ENCODE results near the gene CDC42SE2.
"Not testable (repeated sequence)": the region's sequence is repeated elsewhere in the genome, so short reads cannot be mapped to it uniquely, and the experiment has no call there.

The CDC42SE2 gene

GRCh38 chr5:131252824-131253171 is 11.1 kb upstream of the CDC42SE2 start:
- DNase-seq = no peak

GRCh38 chr5:131254025-131254424 is 9.8 kb upstream of the CDC42SE2 start:
- not testable (repeated sequence) for DNase-seq

- no peak for DNase-seq
These were observed 9.1 kb upstream of the CDC42SE2 start for GRCh38 chr5:131254741-131255140.

- no peak for DNase-seq
These were observed 7.4 kb upstream of the CDC42SE2 start for GRCh38 chr5:131256507-131256823.

GRCh38 chr5:131258733-131259132 is 5.1 kb upstream of the CDC42SE2 start:
- no peak for DNase-seq

GRCh38 chr5:131259326-131259725 is 4.5 kb upstream of the CDC42SE2 start:
- no peak for DNase-seq

GRCh38 chr5:131260895-131261294 is 3.0 kb upstream of the CDC42SE2 start:
- no peak for DNase-seq

- no peak for DNase-seq
These were observed 2.4 kb upstream of the CDC42SE2 start for GRCh38 chr5:131261483-131261882.

GRCh38 chr5:131262953-131263541 is 806 bp upstream of the CDC42SE2 start:
- peak in 1 of 2 experiments; percentile 0 for DNase-seq

- peak in 1 of 2 experiments; percentile 33 for DNase-seq
These were observed 722 bp downstream of the CDC42SE2 start for GRCh38 chr5:131264451-131265099.

GRCh38 chr5:131265311-131265803 is 1.5 kb downstream of the CDC42SE2 start:
- peak in 1 of 2 experiments; percentile 5 for DNase-seq

GRCh38 chr5:131266370-131267060 is 2.7 kb downstream of the CDC42SE2 start:
- no peak for DNase-seq

GRCh38 chr5:131268758-131269370 is 5.0 kb downstream of the CDC42SE2 start:
- DNase-seq = no peak

GRCh38 chr5:131270809-131271208 is 7.0 kb downstream of the CDC42SE2 start:
- no peak for DNase-seq

- DNase-seq = not testable (repeated sequence)
These were observed 8.0 kb downstream of the CDC42SE2 start for GRCh38 chr5:131271888-131272287.

- no peak for DNase-seq
These were observed 8.5 kb downstream of the CDC42SE2 start for GRCh38 chr5:131272307-131272706.

GRCh38 chr5:131272724-131273123 is 8.9 kb downstream of the CDC42SE2 start:
- no peak for DNase-seq

GRCh38 chr5:131274326-131275063 is 10.6 kb downstream of the CDC42SE2 start:
- no peak for DNase-seq

- DNase-seq = no peak
These were observed 12.2 kb downstream of the CDC42SE2 start for GRCh38 chr5:131276072-131276471.

GRCh38 chr5:131277447-131277846 is 13.6 kb downstream of the CDC42SE2 start:
- DNase-seq = no peak

GRCh38 chr5:131277875-131278740 is 14.3 kb downstream of the CDC42SE2 start:
- no peak for DNase-seq

- DNase-seq = not testable (repeated sequence)
These were observed 14.9 kb downstream of the CDC42SE2 start for GRCh38 chr5:131278741-131279124.
